Measurements from ENCODE around the gene CNTRL.
"Not testable (repeated sequence)": the region's sequence is repeated elsewhere in the genome, so short reads cannot be mapped to it uniquely, and the experiment has no call there.

The CNTRL gene

DNA sequence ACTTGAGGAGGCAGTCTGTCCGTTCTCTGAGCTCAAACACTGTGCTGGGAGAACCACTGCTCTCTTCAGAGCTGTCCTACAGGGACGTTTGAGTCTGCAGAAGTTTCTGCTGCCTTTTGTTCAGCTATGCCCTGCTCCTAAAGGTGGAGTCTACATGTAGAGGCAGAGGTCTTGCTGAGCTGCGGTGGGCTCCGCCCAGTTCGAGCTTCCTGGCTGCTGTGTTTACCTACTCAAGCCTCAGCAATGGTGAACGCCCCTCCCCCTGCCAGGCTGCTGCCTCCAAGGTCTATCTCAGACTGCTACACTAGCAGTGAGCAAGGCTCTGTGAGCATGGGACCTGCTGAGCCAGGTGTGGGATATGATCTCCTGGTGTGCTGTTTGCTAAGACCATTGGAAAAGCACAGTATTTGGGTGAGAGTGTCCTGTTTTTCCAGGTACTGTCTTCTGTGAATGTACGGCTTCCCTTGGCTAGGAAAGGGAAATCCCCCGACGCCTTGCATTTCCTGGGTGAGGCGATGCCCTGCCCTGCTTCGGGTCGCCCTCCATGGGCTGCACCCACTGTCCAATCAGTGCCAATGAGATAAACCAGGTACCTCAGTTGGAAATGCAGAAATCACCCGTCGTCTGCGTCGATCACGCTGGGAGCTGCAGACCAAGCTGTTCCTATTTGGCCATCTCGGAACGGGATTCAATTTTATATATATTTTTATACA is 58.5 kb downstream of the CNTRL start:
- peak; percentile 32 for DNase-seq

DNA sequence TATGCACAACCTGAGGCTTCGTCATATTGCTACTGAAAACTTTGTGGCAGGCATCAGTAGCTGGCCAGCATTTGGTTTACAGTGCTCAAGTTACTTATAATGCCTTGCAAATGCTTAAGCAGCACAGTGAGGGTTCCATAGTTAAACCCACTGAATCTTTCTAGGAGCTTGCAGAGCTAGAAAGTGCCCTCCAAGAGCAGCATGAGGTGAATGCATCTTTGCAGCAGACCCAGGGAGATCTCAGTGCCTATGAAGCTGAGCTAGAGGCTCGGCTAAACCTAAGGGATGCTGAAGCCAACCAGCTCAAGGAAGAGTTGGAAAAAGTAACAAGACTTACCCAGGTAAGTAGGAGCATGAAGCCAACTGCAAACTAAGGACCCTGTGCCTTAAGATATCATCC is 60.9 kb downstream of the CNTRL start:
- no peak for DNase-seq

DNA sequence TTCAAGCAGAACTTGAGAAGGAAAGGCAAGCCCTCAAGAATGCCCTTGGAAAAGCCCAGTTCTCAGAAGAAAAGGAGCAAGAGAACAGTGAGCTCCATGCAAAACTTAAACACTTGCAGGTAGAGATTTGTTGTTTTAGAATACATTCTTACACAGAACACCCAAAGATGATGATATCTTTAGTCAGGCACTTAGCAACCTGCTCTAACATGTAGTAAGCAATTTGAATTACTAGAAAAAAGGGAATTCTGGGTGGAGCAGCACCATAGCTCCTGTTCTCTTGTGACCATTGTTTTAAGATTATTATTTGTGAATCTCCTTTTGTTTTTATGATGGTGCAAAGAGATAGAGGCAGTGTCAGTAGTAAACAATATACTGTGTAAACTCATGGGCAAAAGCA is 63.8 kb downstream of the CNTRL start:
- DNase-seq, result no peak

DNA sequence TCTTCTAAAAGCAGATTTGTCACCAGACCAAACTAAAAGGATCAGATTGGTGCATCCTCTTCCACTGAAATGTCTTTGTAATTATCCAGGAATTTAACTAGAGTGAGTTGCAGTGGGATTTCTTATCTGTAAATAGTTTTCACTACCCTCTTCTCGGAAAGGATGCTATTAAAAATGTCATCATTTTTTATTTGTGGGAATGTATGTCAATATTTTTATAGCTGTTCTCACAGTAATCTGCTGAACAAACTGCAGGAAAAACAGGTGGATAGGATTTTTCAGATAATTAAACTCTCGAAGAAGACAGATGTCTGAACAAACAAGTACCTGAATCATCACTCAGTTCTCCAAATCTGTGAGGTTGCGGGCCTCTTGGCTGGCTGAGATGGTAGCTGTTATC is 64.2 kb downstream of the CNTRL start:
- DNase-seq, result no peak

DNA sequence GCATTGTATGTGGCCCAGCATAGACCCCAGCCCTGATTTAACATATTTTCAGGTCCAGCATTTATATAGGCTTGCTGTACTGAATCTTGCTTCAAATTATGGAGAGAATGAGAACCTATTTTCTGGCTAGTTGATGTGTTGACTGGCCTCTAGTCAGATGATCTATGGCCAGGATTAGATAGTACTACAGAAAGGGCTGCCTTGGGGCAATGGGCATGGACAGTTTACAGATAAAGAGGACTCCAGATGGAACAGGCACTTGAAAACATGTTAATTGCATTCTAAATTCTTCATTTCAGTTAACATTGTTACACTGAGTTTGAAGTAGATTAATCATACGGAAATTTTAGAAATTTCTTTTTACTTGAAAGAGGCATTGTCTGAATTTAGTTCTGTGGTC is 65.4 kb downstream of the CNTRL start:
- DNase-seq, result no peak

DNA sequence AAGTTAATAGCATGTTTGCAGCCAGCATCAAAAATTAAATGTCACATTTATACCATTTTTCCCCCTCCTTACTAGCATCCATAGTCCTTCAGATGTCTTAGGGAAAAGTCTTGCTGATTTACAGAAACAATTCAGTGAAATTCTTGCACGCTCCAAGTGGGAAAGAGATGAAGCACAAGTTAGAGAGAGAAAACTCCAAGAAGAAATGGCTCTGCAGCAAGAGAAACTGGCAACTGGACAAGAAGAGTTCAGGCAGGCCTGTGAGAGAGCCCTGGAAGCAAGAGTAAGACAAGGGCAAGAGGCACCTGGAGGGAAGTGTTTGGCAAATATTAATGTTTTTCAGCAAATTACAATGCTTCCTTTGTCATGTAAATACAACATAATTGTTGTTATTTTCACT is 66.6 kb downstream of the CNTRL start:
- DNase-seq, result no peak

DNA sequence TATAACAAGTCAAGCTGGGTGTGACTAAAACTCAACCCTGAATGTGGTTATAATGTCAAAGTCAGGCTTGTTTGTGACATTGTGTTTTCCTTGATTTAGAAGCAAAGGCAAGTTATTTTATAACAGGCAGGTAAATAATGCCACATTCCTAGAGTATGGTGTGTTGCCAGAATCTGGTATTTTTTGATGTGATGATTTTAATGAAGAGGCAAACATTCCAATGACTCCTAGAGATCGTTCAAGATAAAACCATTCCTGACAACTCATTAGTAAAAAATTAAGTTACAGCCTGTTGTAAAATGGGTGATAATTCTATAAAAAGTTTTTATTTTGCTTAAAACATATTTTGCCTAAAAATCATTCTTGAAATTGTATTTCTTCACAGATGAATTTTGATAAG is 67.0 kb downstream of the CNTRL start:
- DNase-seq, result no peak

DNA sequence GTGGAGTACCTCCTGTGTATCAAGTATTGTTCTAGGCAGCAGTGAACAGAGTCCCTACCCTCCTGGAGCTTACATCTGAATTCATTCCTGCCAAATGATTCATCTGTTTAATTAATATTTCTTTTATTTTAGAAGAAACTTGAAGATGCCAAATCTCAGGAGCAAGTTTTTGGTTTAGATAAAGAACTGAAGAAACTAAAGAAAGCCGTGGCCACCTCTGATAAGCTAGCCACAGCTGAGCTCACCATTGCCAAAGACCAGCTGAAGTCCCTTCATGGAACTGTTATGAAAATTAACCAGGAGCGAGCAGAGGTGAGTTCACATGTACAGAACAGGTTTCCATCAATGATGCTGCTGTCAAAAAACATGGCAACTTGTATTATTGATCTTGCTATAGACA is 69.0 kb downstream of the CNTRL start:
- DNase-seq, result no peak

GRCh38 chr9:121144482-121144881 is 69.7 kb downstream of the CNTRL start:
- no peak for DNase-seq

DNA sequence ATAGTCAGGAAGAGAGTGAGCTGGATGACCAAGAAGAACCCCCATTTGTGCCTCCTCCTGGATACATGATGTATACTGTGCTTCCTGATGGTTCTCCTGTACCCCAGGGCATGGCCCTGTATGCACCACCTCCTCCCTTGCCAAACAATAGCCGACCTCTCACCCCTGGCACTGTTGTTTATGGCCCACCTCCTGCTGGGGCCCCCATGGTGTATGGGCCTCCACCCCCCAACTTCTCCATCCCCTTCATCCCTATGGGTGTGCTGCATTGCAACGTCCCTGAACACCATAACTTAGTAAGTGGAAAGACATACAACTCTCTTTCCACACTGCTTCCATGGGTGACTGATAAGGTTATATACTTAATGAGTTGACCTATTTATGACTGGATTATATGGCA is 75.4 kb downstream of the CNTRL start:
- no peak for DNase-seq

- DNase-seq, result no peak
Measured at GRCh38 chr9:121153642-121154041, 78.9 kb downstream of the CNTRL start.

DNA sequence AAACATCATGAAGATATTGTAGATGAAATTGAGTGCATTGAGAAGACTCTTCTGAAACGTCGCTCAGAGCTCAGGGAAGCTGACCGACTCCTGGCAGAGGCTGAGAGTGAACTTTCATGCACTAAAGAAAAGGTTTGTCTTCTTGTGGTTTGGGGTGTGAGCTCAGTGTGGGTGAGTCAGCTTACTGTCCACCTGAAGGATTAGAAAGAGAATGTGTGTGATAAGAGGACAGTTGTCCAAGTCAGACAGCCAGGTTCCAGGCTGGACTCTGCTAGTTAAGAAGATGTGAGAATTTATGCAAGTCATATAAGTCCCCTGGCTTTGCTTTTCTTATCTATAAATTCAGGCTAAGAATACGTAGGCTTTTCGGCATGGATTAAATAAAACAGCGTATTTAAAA is 80.0 kb downstream of the CNTRL start:
- DNase-seq, result no peak

DNA sequence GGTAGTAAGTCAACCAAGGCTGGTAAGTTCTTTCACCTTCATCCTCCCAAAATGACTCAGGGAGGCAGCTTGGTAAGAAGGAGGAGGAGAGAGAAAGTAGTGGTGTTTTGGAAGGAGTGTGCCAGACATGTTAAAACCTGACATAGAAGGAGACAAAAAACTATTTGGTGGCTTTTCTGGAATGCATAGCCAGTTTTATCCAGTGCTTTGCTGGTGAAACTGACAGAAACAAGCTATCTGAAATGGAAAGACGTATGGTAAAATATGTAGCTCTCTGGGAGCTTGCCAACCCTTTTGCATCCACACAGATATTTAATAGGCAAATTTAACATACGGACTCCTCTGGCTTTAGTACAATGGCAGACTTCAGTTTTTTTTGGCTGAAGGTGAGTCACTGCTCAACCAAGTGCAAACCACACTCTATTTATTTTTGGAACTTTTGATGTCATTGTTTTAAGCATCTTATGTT is 81.5 kb downstream of the CNTRL start:
- DNase-seq, result no peak

DNA sequence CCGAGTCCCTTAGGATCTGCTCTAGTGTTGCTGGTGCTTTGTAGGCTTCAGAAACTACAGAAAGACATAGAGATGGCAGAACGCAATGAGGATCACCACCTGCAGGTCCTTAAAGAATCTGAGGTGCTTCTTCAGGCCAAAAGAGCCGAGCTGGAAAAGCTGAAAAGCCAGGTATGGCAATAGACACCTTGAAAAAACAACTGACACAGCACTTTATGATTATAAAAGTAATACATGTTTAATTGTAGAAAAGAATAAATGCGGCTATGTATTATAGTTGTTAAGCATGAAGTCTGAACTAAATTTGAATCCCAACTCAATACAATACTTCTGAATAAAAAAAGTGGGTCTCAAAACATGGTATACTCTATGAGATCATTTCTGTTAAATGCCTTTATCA is 83.2 kb downstream of the CNTRL start:
- DNase-seq, result no peak

GRCh38 chr9:121160025-121160424 is 85.3 kb downstream of the CNTRL start:
- no peak for DNase-seq

- DNase-seq, result no peak
Measured at GRCh38 chr9:121168052-121168451, 93.3 kb downstream of the CNTRL start.

GRCh38 chr9:121169094-121169601 is 94.4 kb downstream of the CNTRL start:
- no peak for DNase-seq

DNA sequence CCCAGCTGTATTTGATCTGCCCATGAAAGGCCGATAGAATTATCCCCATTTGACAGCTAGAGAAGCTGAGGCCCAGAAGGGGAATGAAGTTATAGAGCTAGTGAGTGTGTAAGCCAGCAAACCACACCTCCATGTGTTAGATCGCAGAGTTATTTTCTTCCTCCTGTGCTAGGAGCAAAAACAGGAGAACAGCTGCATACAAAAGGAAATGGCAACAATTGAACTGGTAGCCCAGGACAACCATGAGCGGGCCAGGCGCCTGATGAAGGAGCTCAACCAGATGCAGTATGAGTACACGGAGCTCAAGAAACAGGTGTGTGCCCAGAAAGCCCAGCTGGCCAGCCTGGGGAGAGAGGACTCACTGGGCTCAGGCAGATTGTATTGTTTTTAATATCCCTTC is 96.5 kb downstream of the CNTRL start:
- DNase-seq, result no peak

DNA sequence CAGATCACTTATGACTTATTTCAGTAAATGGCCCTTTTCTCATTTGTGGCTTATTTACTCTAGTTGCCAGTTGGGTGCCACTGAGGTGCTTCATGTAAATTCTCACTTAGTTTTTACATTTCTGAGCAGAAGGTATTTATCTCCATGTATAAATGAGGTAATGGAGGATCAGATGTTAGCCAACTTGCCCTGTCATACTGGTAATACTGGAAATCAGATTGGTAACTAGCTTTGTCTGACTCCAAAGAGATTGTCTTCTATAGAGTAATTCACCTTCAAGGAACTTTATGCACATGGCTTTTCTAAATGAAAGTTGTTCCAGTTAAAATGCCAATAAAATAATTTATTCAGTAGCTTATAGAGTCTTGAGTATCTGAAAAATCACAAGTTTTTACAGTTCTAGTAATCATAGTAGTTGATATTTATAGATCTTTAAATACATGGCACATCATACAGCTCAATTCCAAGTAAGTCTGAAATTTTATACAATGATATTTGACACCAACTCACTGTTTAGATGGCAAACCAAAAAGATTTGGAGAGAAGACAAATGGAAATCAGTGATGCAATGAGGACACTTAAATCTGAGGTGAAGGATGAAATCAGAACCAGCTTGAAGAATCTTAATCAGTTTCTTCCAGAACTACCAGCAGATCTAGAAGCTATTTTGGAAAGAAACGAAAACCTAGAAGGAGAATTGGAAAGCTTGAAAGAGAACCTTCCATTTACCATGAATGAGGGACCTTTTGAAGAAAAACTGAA is 98.2 kb downstream of the CNTRL start:
- DNase-seq, result no peak

DNA sequence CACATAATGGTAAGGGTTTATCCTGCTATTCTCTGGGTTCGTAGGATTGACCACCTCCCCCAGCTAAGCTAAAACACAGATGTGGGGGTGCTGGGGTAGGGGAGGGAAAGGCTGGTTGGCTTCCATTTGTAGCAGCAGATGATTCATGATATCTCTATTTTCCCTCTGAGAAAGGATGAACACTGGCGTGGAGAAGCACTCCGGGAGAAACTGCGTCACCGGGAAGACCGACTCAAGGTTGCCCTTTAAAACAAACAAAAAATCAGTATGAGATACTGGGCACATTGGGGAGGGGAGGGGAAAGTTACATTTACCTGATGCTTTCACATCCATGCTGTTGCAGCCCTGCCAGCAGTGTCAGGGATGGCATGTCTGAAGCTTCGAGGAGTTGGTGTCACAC is 98.7 kb downstream of the CNTRL start:
- DNase-seq, result no peak

DNA sequence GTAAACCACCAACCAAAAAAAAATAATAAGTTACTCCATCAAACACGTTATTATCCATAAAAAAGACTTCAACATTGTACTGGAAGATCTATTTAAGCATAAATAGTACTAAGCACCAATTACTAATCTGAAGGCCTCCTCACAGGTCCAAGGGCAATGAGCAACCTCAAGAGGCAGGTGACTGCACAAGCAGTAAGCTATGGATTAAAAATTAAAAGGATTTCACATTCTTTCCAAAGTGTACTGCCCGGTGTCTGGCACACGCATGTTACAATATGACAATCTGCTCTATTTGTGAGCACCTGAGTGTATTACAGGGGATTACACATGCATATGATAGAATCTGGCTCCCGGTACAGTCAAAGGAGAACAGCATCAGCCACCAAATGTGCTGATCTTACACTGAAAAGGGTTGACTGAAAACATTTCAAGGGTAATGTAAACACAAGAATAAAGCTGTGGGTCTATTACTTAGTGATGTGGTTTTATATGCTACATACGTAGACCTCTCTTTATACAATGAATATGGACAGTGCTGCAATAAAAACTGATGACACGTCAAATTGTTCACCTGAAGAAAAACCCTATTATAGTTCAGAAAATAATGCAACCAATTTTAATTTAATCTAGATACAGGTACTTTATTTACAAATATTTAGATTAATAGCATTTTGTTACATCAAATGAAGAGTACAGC is 104.1 kb downstream of the CNTRL start:
- DNase-seq, result no peak

- not testable (repeated sequence) for DNase-seq
Measured at GRCh38 chr9:121179373-121179721, 104.6 kb downstream of the CNTRL start.

DNA sequence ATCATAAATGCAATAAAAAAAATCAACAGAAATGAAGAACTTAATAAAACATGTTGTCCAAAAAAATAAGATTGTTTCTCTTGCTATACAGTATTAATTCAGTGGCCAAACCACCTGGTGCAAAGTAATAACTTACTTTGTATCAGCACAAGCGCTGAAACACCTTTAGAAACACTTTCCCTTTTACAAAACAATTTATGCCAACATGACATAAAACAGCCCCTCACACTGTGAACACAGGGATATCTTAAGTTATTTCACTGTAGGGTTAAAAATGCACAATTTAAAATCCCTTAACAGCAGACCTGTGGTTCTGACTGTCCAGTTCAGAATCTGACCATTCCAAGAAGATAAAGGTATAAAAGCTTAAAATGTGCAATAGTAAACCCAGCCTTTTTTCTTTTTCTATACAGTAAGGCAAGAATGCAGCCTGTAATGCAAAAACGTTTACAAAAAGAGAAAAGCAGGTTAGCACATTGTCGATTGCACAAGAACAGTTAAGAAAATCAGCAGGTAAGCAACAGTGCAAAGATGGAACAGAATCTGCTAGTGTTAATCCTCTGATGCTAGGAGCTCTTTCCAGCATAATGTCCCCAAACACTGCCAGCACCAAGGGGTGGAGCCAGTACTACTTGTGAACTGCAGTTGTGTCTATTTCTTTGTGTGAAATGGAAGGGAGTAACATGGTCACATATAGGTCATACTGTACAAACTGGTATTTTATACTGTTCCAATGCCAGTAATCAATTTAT is 105.4 kb downstream of the CNTRL start:
- no peak for DNase-seq
